Thoracic aorta (tissue), 2 donors: ENCODE measurements around the gene PPP1R9B. TPM values are rescaled to one million over a fixed set of nuclear protein-coding genes. Genes with fewer than 3 reads are reported as not detected.
A peak's percentile ranks its signal among the peaks of the same experiment; 100 is the strongest.

Source experiments
- ATAC-seq: fragments of 150-250 bp; one replicate; pipeline ENCODE4 v1.8.0; 2017; ENCODE audit warnings: low read depth; ENCODE audit not compliant: insufficient number of reproducible peaks, low FRiP score
- DNase-seq: peaks from one replicate; pipeline ENCODE4 v3.0.0-alpha.2; 2020; ENCODE audit warnings: low spot score
- H3K27ac ChIP-seq, 2 donors: fragments of 200-600 bp; sonication (generic); 1 replicate in 1 of 2; 2 replicates in 1 of 2; pipeline ENCODE4 v1.5.1; 2016; ENCODE audit warnings: mild to moderate bottlenecking in 2 of 2, moderate library complexity in 2 of 2
- H3K27me3 ChIP-seq: fragments of 200-600 bp; sonication (generic); replicated peaks from 2 replicates; pipeline ENCODE4 v1.6.0; 2016; ENCODE audit warnings: mild to moderate bottlenecking; ENCODE audit not compliant: insufficient read depth
- H3K36me3 ChIP-seq: fragments of 200-600 bp; sonication (generic); one replicate; pipeline ENCODE4 v1.5.1; 2016
- H3K4me1 ChIP-seq, 2 donors: fragments of 200-600 bp; sonication (generic); 1 replicate in 1 of 2; 2 replicates in 1 of 2; pipeline versions ENCODE4 v1.5.1 to v1.6.0; 2016; ENCODE audit warnings: low read depth in 2 of 2, mild to moderate bottlenecking in 1 of 2; ENCODE audit not compliant: control insufficient read depth in 1 of 2
- H3K4me3 ChIP-seq: fragments of 200-600 bp; sonication (generic); 2 replicates; pipeline ENCODE4 v1.5.1; 2016; ENCODE audit warnings: mild to moderate bottlenecking
- H3K9me3 ChIP-seq: fragments of 200-600 bp; sonication (generic); 2 replicates; pipeline ENCODE4 v1.5.1; 2016
- total RNA-seq, 2 donors: library from RNA; depleted of rRNA; stranded (reverse); fragments of >200 nt; gene quantifications; one replicate each; pipeline versions ENCODE4 v1.1.0 to v1.2.3, GENCODE V29; 2016
- TF ChIP-seq, protein P1 (sequence below): fragments of 200-600 bp; sonication (generic); IDR thresholded peaks from one replicate; pipeline ENCODE4 v1.5.1; 2019; ENCODE audit warnings: antibody characterized with exemption

The PPP1R9B gene
- total RNA-seq, 2 donors from 2014 or later: 53.3 to 67.1 TPM

- TF ChIP-seq, protein P1, sequence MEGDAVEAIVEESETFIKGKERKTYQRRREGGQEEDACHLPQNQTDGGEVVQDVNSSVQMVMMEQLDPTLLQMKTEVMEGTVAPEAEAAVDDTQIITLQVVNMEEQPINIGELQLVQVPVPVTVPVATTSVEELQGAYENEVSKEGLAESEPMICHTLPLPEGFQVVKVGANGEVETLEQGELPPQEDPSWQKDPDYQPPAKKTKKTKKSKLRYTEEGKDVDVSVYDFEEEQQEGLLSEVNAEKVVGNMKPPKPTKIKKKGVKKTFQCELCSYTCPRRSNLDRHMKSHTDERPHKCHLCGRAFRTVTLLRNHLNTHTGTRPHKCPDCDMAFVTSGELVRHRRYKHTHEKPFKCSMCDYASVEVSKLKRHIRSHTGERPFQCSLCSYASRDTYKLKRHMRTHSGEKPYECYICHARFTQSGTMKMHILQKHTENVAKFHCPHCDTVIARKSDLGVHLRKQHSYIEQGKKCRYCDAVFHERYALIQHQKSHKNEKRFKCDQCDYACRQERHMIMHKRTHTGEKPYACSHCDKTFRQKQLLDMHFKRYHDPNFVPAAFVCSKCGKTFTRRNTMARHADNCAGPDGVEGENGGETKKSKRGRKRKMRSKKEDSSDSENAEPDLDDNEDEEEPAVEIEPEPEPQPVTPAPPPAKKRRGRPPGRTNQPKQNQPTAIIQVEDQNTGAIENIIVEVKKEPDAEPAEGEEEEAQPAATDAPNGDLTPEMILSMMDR: no peak
- peak overlapping the region; percentile 90 to 92 for H3K27ac ChIP-seq
- peak overlapping the region; percentile 96 for H3K4me3 ChIP-seq
- H3K4me1 ChIP-seq: peaks cover 36 to 51% of the 10 kb centered on the region in 2 donors
- H3K27me3 ChIP-seq: no peaks in the 10 kb centered on the region
- DNase-seq: no peak
- ATAC-seq: no peak
- no peaks in the 10 kb centered on the region for H3K9me3 ChIP-seq
- peaks cover 31% of the 10 kb centered on the region for H3K36me3 ChIP-seq
These were observed 3.4 kb downstream of the PPP1R9B start for GRCh38 chr17:50146927-50147665.

DNA sequence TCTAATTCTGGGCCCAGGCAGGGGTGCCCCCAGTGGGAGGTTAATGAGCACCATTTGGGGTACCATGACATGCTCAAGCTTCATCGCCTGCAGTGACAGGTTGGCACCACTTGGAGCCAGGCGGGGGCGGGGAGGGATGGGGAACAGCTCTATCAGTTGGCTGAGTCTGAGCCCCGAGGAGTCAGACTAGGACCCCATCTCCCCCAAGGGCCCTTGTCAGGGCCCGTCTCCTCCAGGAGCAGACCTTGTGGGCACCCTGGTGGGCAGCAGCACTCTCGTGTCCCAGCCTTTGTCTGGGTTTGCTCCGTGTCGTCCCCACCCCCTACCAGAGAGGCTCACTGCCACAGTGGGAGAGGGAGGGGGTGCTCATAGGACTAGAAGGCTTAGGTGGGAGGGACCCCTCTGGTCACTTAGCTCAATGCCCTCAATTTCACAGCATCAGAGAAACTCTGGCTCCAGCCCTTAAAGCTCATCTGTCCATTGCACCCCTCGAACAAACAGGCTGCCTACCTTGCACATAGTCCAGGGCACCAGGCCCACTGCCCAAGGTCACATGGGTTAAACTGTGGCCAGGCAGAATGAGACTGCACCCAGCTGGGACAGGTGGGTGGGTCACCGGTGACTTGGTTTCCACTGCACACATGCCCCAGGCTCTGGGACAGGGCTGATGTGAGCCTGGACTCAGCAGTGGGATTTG is 4.1 kb downstream of the PPP1R9B start:
- peak overlapping the region; percentile 90 to 92 for H3K27ac ChIP-seq

DNA sequence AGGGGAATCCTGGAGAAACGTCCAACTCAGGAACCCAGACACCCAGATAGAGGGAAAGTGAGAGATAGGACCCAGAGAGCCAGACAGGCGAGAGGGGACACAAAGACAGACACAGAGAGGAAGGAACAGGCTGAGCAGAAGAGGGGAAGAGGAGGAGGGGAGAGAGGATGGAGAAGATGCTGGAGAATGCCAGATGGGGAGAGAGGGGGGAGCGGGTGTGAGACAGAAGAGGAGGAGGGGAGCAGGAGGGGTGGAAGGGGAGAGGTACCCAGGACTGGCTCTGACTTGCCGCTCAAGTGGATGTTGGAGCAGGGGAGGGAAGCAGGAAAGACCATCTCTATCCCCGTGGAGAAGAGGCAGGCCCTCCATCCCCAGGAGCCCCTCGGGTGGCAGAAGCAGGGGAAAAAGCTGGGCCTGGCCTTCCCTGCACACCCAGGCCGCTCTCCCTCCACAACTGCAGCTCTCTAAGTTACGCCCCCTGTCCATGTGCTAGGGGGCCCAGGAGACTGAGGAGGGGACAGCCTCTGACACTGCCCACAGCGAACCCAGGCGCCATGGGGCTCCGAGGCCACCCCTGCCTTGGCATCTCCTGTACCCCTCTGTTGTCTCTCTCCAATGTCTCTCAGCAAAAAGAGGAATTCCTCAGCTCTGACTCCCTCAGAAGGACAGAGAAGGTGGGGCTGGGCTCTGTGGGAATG is 4.8 kb downstream of the PPP1R9B start:
- H3K36me3 ChIP-seq: peaks cover 37% of the 10 kb centered on the region
- no peak for ATAC-seq
- DNase-seq: no peak
- no peaks in the 10 kb centered on the region for H3K27me3 ChIP-seq
- TF ChIP-seq, protein P1: no peak
- H3K4me1 ChIP-seq: peaks cover 36 to 45% of the 10 kb centered on the region in 2 donors
- no peaks in the 10 kb centered on the region for H3K9me3 ChIP-seq
- peak overlapping the region; percentile 96 for H3K4me3 ChIP-seq
- peak overlapping the region; percentile 90 to 92 for H3K27ac ChIP-seq

More for the DNA sequence above, 4.1 kb downstream of the PPP1R9B start:
- H3K9me3 ChIP-seq: no peaks in the 10 kb centered on the region
- peak overlapping the region; percentile 96 for H3K4me3 ChIP-seq
- no peak for ATAC-seq
- no peaks in the 10 kb centered on the region for H3K27me3 ChIP-seq
- TF ChIP-seq, protein P1: peak; percentile 8
- peaks cover 37 to 48% of the 10 kb centered on the region in 2 donors for H3K4me1 ChIP-seq
- DNase-seq: no peak
- H3K36me3 ChIP-seq: peaks cover 31% of the 10 kb centered on the region

DNA sequence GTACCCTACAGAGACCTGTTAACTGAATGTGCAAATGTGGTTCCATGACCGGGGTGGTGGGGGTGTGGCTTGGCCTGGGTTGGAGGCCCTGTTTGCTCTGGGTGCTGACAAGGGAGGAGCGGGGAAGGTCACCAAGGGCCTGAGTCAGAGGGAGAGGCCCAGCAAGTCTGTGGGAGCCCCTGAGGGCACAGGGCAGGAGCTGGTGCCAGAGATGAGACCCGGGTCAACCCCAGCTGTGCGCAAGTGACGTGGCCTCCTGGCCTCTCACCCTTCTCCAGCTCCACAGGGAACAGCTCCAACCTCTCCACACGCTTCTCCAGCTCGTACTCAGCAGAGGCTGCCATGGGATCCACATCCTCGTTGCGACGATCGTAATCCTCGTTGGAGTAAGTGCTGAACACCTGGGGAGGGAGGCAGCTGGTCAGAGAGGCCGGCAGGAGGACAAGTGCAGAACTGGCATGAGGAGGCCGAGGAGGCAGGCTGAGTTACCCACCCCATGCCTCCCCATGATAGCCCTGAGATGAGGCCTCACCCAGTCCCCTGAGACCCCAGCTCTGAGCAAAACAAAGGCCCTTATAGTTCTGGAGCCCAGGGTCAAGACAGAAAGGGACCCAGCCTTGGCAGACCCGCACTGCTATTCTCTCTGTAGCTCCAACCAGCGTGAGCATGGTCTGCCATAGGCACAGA is 5.5 kb downstream of the PPP1R9B start:
- H3K4me3 ChIP-seq: peak overlapping the region; percentile 96
- H3K36me3 ChIP-seq: peaks cover 44% of the 10 kb centered on the region
- peak overlapping the region; percentile 90 to 92 for H3K27ac ChIP-seq
- TF ChIP-seq, protein P1: no peak
- peaks cover 40 to 51% of the 10 kb centered on the region in 2 donors for H3K4me1 ChIP-seq
- DNase-seq (no peak), ATAC-seq (no peak)
- no peaks in the 10 kb centered on the region for H3K27me3 ChIP-seq
- H3K9me3 ChIP-seq: no peaks in the 10 kb centered on the region
